Right lobe of liver (tissue), 4 donors: Measurements from ENCODE around the gene MEIKIN.

Experiments
- CTCF ChIP-seq, 4 donors: fragments of 200-600 bp in 3 of 4; fragments of 450-650 bp in 1 of 4; IDR thresholded peaks; one replicate each; pipeline versions ENCODE4 v1.5.1 to v1.8.0; 2016 to 2022; ENCODE audit warnings: antibody characterized with exemption in 4 of 4, mild to moderate bottlenecking in 2 of 4
- POLR2A ChIP-seq: fragments of 450-650 bp; IDR thresholded peaks from one replicate; pipeline ENCODE4 v1.6.1; 2017; ENCODE audit warnings: antibody characterized with exemption, mild to moderate bottlenecking
- donor health status: DM: no; HTN: no; CAD: no.
- donor health status: DM: no; HTN: no; CAD: no.
- donor health status: DM: no; HTN: yes; CAD: no.

DNA sequence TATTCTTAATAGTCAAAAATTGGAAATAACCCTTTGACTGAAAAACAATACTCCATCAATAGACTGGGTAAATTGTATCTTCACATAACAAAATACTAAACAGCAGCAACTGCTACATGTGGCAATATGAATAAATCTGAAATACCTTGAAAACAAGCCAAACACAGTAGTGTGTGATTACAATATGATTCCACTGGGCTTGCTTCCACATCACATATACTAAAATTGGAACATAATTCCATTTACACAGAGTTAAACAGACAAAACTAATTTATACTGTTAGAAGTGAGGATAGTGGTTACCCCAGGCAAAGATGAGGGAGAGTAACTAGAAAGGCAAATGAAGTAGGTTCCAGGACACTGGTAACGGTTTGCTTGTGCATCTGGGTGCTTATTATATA lies 169.0 kb downstream of the MEIKIN start:
- no peak for TF ChIP-seq CTCF (IDR thresholded peaks at IDR 0.05)
- TF ChIP-seq POLR2A: no peak
